GM19372 (cell line): ENCODE results near the gene TFEC.
"Not testable (repeated sequence)": the region's sequence is repeated elsewhere in the genome, so short reads cannot be mapped to it uniquely, and the experiment has no call there.

Experiments
- ATAC-seq: cut with Tn5 transposase; IDR thresholded peaks from one replicate; pipeline ENCODE4 v1.9.1; 2021; ENCODE audit warnings: mild to moderate bottlenecking, low read depth, moderate library complexity; ENCODE audit not compliant: unreplicated experiment

Gene TFEC

DNA sequence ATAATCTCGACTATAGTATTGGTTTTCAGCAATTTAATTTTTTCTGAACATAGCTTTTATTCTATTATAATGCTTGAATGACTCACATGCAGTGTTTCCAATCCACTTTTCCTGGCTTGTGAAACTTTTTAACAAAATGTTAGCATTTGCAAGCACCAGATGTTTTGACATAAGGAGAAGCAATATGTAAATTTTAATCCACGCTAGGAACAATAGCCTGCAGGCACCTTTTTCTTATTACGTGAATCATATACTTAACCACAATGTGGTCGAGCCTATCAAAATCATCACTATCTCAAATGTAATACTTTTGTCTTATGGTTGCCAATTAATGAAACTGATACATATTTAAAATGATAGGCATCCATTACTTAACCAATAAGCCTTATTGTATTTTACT lies 97.1 kb downstream of the TFEC start:
- ATAC-seq = no peak

DNA sequence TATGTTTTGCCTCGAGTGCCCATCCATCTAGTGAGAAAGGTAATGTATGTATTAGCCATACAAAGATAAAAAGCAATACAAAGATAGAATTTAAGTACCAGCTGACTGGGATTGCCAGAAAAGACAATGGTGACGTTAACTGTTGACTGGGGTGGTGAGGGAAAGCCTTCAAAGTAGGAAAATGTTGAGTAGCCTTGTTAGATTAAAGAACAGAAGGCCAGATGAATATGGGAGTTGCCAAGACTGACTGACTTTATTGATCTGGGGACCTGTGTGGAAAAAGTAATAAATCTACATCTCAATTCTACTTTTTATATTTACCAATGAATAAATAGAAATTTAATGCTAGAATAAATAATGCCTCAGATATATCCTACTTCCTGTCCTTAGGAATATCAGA lies 97.7 kb downstream of the TFEC start:
- no peak for ATAC-seq

DNA sequence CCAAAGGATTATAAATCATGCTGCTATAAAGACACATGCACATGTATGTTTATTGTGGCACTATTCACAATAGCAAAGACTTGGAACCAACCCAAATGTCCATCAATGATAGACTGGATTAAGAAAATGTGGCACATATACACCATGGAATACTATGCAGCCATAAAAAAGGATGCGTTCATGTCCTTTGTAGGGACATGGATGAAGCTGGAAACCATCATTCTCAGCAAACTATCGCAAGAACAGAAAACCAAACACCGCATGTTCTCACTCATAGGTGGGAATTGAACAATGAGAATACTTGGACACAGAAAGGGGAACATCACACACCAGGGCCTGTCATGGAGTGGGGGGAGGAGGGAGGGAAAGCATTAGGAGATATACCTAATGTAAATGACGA lies 100.4 kb downstream of the TFEC start:
- ATAC-seq = not testable (repeated sequence)

DNA sequence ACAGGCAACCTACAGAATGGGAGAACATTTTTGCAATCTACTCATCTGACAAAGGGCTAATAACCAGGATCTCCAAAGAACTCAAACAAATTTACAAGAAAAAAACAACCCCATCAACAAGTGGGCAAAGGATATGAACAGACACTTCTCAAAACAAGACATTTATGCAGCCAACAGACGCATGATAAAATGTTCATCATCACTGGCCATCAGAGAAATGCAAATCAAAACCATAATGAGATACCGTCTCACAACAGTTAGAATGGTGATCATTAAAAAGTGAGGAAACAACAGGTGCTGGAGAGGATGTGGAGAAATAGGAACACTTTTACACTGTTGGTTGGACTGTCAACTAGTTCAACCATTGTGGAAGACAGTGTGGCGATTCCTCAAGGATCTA lies 100.8 kb downstream of the TFEC start:
- ATAC-seq = not testable (repeated sequence)

DNA sequence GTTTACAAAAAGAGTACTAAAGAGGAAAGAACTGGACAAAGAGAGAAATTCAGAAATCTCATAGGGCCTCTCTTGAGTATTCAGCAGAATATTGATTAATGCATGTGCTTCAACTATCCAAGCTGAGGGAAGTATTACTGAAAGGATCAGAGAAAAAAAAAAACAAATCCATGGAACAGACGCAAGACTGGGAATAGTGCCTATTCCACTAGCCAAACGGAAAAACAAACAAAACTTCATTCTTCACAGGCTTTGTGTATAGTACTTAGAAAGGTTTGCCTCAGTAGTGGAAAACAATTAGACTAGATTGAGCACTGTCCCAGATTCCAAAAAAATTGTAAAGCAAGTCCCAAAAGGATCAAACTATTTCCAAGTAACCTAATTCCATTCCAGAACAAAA lies 106.2 kb downstream of the TFEC start:
- no peak for ATAC-seq

DNA sequence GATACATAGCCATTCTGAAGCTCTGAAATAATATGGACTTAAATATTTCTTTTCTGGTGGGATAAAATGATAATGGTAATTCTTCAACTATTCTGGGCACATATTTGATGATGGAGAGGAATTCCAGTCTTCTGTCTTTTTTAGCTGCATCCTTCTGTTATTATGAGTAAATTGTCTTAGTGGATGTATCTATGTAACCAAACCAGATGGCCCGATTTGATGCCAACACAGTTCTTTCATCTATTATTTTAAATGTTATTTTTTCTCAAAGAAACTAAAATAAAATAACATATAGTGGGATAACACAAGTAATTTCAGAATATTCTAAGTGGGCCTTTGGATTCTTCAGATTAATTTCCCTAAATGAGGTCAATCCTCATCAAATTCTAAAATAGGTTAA lies 110.2 kb downstream of the TFEC start:
- no peak for ATAC-seq

DNA sequence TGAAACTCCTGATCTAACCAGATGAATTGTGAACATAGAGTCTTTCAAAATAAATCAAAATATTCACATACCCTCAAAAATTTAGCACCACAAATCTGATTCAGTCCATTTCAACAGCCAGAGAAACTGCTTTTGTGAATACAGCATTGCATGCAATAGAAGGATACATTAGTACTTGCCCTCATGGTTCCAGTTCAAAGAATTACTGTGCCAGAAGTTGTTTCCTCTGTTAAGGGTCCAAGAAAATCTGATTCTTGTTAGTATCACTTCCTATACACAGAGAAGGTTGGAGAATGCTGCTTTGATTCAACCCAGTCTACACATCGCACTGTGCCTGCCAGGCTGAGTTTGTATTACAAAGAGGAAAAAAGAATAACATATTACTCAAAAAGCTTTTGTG lies 115.6 kb downstream of the TFEC start:
- ATAC-seq = no peak

DNA sequence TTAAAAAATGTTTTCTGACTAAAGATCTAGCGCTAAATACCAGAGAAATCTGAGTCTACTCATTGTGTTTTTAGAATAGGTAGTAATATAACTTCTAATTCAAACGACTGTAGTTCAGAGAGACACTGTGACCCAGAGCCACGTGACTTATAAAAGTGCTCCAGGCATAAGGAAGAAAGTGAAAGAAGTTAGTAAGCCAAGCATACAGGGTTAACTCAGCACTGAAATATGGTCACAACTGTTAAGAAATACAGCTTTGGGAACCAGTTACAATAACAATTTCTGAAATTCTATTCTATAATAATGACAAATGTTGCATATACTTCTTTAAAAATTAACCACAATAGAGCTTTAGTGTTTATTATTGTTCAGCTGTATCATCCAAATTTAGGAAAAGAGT lies 119.1 kb downstream of the TFEC start:
- ATAC-seq = no peak

DNA sequence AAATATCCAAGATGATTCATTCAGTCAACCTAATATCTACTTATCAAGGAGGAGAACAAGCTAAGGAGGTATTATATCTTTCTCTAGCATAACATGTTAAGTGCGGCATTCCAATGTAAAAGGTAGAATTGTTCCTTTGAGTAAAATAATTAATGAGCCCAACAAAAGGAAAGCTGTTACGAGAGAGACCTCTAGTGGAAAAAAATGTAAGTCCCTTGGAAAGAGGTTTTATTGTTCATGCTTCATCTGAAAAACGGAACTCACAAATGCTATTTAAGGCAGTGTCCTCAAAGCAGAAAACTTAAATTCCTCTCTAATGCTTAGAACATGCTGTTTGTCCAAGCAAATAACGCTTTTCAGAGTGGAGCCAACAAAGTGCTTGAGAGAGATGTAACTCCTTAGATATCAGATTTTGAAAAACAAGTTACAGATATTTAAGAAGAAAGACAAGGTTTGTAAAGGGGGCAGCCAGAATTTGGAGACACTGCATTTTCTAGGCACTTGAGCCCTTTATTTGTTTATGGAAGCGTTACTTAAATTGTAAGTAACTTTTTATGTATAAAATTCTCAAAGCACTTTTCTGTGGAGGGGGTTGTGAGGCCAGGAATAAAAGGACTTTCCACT lies 119.9 kb downstream of the TFEC start:
- ATAC-seq = no peak

DNA sequence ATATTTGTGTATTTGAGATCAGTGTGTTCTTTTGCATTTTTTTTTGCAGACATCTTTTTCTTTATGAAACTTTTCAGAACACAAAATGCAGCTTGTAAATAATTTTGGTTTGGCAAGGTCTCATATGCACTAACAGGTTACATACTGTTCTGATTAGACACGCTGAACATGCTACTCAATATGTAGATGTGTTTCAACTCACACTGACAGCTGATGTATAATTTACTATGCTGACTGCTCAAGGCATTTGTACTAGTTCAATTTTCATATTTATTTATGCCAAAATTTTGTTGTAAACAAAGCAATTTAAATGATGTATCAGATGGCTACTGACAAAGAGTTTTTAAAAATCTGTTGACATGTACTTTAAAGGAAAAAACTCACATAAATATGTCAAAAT lies 123.8 kb downstream of the TFEC start:
- no peak for ATAC-seq

DNA sequence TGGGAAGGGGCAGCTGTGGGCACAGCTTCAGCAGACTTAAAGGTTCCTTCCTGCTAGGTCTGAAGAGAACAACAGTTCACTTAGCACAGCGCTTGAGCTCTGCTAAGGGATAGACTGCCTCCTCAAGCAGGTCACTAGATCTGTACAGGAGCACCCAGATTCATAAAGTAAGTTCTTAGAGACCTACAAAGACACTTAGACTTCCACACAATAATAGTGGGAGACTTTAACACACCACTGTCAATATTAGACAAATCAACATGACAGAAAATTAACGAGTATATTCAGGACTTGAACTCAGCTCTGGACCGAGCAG lies 140.9 kb downstream of the TFEC start:
- no peak for ATAC-seq

DNA sequence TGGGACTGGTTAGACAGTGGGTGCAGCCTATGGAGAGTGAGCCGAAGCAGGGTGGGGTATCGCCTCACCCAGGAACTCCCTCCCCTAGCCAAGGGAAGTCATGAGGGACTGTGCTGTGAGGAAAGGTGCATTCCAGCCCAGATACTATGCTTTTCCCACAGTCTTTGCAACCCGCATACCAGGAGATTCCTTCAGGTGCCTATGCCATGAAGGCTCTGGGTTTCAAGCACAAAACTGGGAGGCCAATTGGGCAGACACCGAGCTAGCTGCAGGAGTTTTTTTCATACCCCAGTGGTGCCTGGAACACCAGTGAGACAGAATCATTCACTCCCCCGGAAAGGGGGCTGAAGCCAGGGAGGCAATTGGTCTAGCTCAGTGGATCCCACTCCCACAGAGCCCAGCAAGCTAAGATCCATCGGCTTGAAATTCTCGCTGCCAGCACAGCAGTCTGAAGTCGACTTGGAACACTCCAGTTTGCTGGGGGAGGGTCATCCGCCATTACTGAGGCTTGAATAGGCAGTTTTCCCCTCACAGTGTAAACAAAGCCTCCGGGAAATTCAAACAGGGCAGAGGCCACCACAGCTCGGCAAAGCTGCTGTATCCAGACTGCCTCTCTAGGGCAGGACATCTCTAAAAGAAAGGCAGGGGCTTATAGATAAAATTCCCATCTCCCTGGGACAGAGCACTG lies 141.4 kb downstream of the TFEC start:
- ATAC-seq = no peak

DNA sequence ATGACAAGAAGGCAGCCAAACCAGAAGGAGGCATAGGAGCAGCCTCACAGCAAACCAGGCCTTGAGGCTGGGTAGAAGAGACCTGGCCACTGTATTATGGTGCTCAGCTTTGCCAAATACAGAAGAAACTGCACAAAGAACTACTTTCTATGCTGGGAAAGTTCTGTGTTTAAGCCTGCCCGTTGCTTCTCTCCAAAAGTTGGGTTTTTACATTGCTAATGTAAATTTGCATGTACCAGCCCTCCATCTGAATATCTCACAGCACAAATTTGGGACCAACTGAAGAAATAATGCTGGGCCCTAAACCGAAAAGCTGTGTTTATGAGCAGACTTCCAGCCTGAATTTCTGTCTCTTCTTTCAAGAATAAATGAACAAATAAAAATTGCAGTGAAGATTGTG lies 145.0 kb downstream of the TFEC start:
- no peak for ATAC-seq
